ENCODE data around the gene MICOS13.
"Not testable (repeated sequence)": the region's sequence is repeated elsewhere in the genome, so short reads cannot be mapped to it uniquely, and the experiment has no call there.

MICOS13 gene, protein sequence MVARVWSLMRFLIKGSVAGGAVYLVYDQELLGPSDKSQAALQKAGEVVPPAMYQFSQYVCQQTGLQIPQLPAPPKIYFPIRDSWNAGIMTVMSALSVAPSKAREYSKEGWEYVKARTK

DNA sequence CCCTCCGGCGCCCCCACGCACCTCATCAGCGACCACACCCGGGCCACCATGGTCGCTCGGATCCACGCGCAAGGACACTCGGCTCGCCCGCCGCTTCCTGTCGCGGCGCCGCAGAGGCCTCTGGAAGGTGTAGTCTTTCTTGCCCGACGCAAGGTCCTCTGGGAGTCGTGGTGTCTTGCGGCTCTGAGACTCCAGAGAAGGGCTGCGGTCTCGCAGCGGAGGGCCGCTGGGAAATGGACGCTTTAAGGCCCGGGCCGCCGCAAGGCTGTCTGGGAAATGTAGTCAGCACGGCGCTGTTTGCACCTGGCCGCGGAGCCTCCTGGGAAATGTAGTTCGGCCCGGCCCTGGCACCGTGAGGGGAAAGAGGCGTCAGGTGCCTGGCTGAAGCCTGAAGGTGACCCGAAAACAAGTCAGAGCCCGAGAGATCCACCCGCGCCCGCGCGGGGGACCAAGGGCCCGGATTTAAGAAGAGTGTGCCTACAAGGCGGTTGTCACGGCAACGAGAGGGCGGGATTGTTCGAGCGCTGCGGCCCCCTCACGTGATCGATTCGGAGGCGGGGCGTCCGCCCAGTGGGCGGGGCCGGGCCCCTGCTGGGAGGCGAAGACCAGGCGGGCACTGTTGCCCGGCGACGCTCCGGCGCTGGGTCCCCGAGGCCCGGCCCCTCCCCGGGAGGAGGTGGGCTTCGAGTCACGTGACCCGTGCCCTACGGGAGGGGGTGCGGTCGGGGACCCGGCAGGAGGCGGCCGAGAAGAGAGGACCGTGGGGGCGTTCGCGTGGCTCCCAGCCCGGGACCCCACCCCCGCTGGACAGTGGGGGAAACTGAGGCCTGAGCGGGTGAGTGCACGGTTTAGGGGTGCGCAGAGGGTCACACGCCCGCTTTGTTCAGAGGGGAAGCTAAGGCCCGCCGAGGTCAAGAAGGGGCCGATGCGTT is at the start of gene MICOS13, which contains the start of gene HSD11B1L:
Gene MICOS13 (minus strand): TSS at position 80 of the 932 bp plus-strand sequence. CDS start 30 bp downstream, at position 50.
Gene HSD11B1L (plus strand): TSS at position 591 of the 932 bp plus-strand sequence. CDS start 3,806 bp downstream, outside the sequence.
- peak; percentile 99 for DNase-seq

DNA sequence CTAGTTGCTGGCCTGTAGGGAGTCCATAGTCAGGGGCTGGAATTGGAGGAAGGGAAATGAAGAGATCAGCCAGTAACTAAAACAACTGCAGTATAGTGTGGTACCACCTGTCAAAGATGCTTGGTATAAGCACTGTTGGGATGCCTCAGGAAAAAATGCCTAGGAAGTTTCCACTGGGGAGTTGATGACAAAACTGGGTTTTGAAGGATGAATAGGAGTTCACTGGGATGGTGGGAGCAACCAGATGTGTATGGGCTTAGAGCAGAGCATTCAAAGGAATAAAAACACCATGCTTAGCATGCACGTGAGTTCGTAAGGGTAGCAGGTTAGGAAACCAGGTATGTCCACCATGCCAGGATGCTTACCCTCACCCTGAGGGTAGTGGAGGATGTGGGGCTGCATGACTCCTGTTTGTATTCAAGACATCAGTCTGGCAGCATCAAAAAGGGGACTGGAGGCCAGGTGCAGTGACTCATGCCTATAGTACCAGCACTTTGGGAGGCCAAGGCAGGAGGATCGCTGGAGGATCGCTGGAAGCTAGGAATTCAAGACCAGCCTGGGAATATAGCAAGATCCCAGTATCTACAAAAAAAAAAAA is 47.2 kb upstream of the MICOS13 start:
- DNase-seq, result no peak

DNA sequence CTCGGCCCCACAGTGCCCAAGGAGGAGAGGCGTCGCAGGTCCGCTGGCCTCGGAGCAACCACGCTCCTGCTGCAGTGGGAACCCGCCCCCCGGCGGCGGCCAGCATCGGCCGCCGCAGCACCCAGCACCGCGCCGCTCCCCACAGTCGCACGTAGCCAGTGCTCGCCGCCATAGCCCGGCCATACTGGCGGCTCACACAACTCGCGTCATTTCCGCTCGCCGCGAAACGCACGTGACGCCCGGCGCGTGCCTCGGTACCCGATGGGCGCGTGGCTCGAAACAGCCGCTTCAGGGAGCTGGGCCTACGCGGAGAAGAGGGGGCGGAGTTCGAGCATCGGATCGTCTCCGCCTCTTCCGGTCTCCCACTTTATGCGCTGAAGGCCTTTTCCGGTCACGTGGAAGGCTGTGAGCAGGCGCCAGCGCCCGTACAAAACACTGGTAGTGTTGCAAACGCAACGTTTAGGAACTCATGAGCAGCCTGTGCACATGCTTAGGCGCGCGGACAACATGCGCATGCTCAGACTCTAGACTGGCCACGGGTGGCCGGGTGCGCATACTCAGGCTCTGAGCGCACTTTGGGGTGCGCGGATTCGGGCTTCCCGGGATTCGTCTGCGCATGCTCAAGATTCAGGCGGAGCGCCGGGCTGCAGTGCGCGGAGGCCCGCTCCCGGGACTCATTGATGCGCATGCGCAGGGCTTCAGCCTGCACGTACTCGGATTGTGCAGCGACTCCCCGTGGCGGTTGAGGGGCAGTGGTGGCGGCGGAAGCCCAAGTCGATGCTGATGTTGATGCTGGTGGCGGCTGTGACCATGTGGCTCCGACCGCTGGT is 39.9 kb upstream of the MICOS13 start, which contains the start of the genes CATSPERD and LONP1:
Gene CATSPERD (plus strand): TSS at position 677 of the 830 bp plus-strand sequence. CDS start 101 bp downstream, at position 778.
Gene LONP1 (minus strand): TSS at position 186 of the 830 bp plus-strand sequence. CDS start 14 bp downstream, at position 172.
- DNase-seq, result peak; percentile 99

DNA sequence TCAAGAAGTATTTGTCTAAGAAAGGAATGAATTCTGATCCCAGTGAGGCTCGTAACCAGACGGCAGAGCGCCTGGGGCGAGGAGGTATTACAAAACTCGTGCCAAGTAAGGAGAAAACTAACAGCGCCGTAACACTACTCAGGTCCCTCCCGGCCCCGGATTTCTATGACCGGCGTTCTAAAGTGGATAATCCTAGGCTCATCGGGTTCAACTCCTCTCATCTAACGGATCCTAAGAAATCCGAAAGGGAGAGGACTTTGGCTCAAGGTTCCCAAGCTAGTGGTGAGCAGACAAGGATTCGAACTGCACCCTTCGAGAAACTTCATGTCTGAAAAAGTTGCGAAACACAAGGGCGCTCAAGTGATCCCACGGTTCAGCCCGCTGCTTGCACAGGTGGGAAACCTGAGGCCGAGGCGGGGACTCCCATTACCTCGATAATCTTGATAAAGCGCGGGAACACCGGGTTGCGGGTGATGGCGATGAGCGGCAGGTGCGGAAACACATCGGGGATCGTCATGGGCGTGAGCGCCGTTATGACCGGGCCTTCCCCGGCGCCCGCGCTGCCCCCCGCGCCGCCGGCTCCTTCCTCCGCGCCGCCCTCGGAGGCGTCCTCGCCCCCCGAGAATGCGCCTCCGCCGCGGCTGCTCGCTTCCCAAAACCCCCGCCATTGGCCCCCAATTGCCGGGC is 39.1 kb upstream of the MICOS13 start:
- no peak for DNase-seq

DNA sequence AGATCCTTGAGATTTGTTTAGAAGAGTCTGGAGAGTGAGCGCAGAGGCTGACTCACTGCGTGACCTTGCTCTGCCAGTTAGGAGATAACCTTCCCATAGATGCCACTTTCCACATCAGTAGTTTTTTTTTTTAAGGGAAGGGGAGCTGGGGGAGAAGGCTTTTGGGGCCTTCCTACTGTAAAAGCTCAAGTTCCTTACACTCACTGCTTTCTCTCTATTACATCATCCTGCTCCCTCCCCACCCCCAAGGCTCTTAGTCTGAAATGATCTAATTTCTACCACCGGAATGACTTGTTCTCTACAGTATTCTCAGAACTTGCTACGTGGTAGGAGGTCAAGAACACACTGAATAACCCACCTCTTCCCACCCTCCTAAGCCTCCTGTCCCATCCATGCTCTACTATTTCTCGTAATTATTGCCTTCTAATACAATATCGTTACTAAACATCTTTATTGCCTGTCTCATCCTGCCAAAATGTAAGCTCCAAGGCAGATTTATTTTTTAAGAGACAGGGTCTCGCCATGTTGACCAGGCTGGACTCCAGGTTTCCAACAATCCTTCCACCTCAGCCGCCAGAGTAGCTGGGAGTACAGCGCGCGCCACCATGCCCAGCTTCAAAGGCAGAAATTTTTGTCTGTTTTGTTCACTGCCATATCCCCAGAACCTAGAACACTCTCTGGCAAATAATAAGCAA is 38.4 kb upstream of the MICOS13 start:
- no peak for DNase-seq

DNA sequence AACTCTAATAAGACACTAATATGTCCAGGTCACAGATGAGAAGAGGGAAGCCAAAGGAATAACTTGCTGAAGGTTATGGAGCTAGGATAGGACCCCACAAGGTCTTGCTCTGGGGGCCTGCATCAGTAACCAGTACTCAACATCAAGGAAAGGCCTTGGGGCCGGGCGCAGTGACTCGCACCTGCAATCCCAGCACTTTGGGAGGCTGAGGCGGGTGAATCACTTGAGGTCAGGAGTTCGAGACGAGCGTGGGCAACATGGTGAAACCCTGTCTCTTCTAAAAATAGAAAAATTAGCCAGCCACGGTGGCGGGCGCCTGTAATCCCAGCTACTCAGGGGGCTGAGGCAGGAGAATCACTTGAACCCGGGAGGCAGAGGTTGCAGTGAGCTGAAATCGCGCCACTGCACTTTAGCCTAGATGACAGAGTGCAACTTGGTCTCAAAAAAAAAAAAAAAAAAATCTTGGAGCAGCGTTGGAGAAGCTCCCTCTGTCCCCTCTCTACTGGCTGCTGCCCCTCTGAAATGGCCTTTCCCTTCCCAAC is 37.8 kb upstream of the MICOS13 start:
- no peak for DNase-seq

DNA sequence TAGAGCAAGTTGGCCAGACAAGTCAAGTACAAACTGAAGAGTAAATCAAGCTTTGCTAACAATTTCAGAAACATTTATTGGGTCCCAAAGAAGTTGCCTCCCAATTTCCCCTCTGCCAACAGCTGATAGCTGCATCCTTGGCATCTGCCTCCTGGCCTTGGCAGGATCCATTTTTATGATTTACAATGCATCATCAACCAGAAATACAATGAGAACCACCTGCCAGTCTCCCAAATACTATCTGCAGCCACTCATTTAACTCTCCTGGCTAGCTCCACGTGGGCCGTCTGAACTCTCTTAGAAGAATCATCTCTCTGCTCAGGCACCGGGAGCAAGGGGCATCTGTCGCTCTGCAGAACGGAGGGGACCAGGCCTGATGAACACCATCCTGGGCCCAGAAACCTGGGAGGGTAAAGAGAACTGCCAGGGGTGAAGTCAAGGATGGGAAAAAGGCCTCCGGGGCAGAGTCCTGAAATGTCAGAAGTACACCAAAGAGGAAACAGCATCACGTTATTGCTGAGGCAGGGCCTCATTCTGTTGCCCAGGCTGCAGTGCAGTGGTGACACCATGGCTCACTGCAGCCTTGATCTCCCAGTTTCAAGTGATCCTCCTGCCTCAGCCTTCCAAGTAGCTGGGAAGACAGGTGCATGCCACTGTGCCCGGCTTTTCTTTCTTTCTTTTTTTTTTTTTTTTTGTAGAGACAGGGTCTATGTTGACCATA is 37.1 kb upstream of the MICOS13 start:
- no peak for DNase-seq

DNA sequence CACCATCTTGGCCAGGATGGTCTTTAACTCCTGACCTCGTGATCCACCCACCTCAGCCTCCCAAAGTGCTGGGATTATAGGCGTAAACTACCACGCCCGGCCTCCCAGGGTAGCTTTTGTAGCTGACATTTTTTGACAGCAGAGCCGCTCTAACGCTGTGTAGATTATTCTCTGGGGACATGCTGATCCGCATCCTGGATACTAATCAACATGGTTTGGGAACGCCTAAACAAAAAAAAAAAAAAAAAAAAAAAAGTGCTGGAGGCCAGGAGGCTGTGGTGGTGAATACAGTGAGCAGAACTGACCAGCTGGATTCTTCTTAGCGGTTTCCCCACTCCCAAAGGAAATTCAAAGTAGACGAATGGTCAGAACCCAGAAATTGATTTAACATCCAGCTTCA is 34.5 kb upstream of the MICOS13 start:
- no peak for DNase-seq

DNA sequence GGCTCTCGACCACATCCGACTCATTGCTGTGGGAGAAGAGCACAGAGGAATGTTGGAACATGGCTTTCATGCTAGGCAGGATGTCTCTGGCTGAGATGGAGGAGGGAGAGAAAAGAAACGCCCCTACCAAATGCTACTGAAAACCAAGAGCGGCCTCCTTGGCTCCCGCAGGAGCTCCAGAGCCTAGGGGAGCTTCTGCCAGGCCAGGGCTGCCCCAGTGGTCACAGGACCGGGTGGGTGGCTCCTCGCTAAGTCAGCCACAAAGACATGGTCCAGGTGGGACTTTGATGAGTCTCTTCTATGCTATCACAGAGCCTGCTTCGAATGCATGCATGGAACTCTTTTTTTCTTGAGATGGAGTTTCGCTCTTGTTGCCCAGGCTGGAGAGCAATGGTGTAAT is 32.9 kb upstream of the MICOS13 start:
- DNase-seq, result no peak

DNA sequence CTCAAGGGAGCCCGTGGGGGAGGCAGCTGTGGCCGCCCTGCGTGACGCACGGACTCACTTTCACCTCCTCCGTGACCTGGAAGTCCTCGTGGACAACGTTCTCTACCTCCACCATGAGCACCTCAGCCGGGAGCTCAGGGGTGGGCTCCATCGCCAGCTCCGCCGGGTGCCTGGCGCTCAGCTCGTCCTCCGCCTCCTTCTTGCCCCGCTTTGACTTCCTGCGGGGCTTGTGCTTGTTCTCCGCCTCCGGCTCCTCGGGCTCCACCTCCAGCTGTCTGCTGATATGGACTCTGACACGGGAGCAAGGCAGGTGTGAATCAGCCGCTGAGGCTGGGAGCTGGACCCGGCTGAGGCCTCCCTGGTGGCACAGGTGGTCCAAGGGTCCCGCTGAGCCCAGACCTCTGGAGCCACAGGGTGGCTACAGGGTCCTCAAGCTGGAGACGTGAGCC is 31.4 kb upstream of the MICOS13 start:
- no peak for DNase-seq

DNA sequence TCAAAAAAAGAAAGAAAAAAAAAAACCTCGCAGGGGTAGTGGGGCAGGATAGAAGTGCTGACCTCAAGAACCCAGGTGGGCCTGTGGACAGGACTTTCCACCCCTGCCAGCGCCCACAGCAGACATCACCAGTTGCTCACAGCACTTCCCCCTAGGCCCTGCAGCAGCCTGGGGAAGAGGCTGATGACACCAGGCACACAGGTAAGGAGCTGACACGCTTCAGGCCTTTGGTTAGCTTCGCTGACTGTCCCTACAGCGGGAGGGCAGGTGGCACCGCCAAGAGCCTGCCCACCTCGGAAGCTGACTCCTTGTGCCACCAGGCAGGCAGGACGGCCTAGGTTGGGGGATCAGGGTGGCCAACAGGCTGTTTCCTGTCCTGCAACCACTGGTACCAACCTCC is 30.7 kb upstream of the MICOS13 start:
- DNase-seq, result no peak

DNA sequence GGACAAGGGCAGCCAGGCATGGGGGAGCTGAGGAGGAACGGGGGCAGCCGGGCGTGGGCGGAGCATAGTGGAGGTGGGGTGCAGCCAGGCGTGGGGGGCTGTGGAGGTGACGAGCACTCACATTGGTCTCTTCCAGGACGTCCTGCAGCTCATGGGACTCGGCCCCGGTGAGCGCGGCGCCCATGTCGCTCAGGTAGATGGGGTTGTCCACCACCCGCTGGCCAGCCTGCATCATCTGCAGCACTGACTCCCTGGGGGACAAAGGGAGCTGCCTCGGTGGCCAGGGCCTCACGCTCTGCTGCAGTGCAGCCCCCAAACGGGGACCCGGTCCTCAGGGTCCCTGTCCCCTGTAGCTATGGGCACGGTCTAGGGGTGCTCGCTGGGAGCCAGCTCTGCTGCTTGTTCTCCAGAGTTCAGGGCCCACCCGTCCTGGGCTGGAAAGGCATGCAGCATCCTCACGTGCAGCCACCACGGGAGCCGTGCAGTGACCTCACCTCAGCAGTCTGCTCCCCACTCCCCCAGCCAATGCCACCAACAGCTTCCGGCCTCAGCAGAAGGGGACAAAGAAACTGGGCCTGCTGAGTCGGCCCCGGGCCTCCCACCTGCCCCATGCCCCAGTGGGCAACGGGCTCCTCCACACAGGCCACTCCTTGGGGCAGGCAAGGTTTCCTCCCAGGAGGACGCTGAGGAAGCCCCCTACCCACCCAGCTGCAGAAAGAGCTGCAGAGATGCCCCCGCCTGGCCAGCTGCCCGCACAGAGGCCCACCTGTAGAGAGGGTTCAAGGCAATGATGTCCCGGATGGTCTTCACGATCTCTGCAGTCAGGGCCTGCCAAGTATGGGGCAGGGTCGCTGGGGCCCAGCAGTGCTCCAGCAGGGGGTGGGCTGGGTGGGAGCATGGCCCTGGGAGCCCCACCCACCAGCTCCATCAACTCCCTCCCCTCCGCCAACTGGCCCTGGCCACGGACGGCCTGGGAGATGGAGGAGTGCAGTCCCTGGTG is 27.6 kb upstream of the MICOS13 start:
- DNase-seq, result no peak

DNA sequence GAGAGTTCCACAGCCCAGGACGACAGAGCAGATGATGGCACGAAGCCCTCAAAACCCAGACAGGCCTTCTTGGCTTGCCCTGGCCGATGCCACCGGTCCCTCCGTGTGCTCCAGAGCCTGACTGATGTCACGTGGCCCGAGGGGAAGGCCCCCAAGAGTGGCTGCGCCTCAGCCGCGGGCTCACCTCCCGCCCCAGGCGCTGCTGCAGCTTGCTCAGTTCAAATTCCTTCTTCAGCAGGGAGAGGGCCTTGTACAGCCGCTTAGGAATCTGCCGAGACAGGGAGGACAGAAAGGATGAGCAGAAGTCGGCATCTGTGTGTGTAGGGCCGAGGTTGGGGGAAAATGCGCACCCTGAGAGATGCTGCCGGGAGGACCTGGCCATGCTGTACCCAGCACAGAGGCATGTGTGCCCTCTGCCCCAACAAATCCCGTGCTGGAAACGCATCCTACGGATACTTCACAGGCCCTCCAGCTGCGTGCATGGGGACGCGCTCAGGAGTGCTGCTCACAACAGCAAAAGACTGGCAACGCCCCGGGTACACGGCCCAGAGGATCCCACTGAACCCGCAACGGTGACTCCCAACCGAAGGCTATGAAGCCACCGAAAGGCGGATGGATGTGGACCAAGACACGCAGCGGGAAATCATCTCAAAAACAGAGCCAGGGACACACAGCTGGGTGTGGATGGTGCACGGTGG is 26.7 kb upstream of the MICOS13 start:
- no peak for DNase-seq

DNA sequence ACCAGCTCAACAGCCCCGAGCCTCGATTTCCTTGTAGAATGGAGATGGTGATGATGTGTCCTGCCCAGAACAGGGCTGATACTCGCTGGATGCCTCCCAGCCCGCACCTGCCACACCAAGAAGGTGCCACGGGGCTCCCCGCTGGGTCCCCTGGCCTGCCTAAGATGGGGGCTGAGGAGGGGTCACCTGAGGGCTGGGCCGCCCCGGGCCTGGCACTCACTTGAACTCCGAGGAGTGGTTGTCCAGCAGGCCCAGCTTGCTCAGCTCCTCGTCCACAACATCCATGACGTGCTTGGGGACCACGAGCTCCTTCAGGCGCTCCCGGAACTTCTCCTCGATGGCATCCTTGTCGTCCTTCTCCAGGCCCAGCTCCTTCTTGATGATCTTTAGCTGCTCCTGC is 25.2 kb upstream of the MICOS13 start:
- DNase-seq, result no peak

DNA sequence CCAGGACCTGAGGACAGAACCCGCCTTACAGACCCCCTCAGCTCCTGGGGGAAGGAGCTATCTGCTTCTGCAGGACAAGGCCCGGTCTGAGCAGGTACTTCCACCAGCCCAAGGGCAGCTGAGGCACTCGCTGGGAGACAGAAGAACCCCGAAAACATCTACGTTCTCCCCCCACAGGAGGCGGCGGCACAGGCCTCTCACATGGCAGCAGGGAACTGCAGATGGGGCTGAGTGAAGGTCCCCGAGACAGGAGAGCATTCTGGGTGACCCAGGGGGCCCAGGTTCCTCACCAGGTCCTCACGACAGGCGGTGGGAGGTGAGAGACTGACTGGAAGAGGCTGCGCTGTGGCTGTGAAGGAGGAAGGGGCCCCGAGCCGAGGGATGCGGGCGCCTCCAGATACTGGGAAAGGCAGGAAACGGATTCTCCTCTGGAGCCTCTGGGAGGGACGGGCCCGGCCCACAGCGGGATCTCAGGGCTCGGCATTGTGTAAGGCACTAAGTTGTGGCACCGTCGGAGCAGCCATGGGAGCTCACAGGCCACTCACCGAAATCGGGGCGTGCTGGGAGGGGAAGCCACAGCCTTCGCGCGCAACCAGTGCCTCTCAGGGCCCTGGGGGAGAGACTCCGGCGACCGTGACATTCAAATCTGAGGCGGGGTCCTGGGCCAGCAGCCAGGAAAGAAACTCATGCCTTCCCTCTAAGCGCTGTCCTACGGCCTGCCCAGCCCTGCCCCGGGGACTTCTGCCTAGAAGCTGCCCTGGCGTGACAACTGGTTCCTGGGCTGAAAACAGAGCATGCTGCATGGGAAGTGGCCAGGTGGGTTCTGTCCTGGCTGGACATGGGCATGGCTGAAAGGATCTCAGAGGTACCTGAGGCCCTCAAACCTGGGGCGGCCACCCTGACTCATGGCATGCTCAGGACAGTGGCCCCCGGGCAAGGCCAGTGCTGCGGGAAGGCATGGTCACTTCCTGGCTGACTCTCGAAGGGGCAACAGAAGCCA is 23.8 kb upstream of the MICOS13 start:
- peak; percentile 15 for DNase-seq

DNA sequence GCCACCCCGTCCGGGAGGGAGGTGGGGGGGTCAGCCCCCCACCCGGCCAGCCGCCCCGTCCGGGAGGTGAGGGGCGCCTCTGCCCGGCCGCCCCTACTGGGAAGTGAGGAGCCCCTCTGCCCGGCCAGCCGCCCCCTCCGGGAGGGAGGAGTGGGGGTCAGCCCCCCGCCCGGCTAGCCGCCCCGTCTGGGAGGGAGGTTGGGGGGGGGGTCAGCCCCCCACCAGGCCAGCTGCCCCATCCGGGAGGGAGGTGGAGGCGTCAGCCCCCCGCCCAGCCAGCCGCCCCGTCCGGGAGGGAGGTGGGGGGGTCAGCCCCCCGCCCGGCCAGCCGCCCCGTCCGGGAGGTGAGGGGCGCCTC is 21.7 kb upstream of the MICOS13 start:
- DNase-seq, result not testable (repeated sequence)
